ENCODE data around the gene NRXN3.

GRCh38 chr14:79709573-79709972 is 1539.4 kb downstream of the NRXN3 start:
- TF ChIP-seq ARNT (IDR thresholded peaks at IDR 0.05) (no peak), FOXA1 (IDR thresholded peaks at IDR 0.05) (no peak), SP1 (IDR thresholded peaks at IDR 0.05) (no peak)

All from HEK293T (cell line).